DOHH2 (cell line): ENCODE measurements around the gene TMEM176B.

Experiments used
- H3F3A ChIP-seq: fragments of 200-600 bp; sonication (generic), shearing (Covaris generic); 2 replicates; pipeline ENCODE4 v1.6.0; 2016; ENCODE audit warnings: antibody characterized with exemption, mild to moderate bottlenecking; ENCODE audit not compliant: control insufficient read depth, insufficient read depth
- H3K27ac ChIP-seq: fragments of 200-600 bp; sonication (generic); 2 replicates; pipeline ENCODE4 v1.5.1; 2014; ENCODE audit warnings: low read depth, mild to moderate bottlenecking, low read length, moderate library complexity
- H3K27me3 ChIP-seq: fragments of 200-600 bp; sonication (generic); 2 replicates; pipeline ENCODE4 v1.6.1; 2014; ENCODE audit warnings: mild to moderate bottlenecking, low read length, mixed read lengths; ENCODE audit not compliant: control insufficient read depth
- H3K36me3 ChIP-seq: fragments of 200-600 bp; sonication (generic); 2 replicates; pipeline ENCODE4 v1.6.1; 2014; ENCODE audit warnings: mild to moderate bottlenecking, low read length, moderate library complexity, mixed read lengths; ENCODE audit not compliant: control insufficient read depth
- H3K4me1 ChIP-seq: fragments of 200-600 bp; sonication (generic); 2 replicates; pipeline ENCODE4 v1.6.1; 2014; ENCODE audit warnings: mild to moderate bottlenecking, low read length, mixed read lengths; ENCODE audit not compliant: control insufficient read depth
- H3K4me2 ChIP-seq: fragments of 200-600 bp; sonication (generic); 2 replicates; pipeline ENCODE4 v1.6.0; 2014; ENCODE audit warnings: mild to moderate bottlenecking, low read length, moderate library complexity
- H3K4me3 ChIP-seq: fragments of 200-600 bp; sonication (generic); 2 replicates; pipeline ENCODE4 v1.5.1; 2014; ENCODE audit warnings: mild to moderate bottlenecking, low read length, mixed read lengths
- H3K79me2 ChIP-seq: fragments of 200-600 bp; sonication (generic); 2 replicates; pipeline ENCODE4 v1.6.1; 2014; ENCODE audit warnings: mild to moderate bottlenecking, low read length, mixed read lengths; ENCODE audit not compliant: control insufficient read depth
- H3K9me2 ChIP-seq: fragments of 200-600 bp; sonication (generic); replicated peaks from 2 replicates; pipeline ENCODE4 v1.6.1; 2014; ENCODE audit warnings: mild to moderate bottlenecking, low read length, mixed read lengths; ENCODE audit not compliant: control insufficient read depth
- H3K9me3 ChIP-seq: fragments of 200-600 bp; sonication (generic); 2 replicates; pipeline ENCODE4 v1.6.1; 2014; ENCODE audit warnings: antibody characterized with exemption, low read length, mixed read lengths; ENCODE audit not compliant: control insufficient read depth, insufficient read depth
- H4K20me1 ChIP-seq: fragments of 200-600 bp; sonication (generic); 2 replicates; pipeline ENCODE4 v1.6.0; 2014; ENCODE audit warnings: low read depth, mild to moderate bottlenecking, antibody characterized with exemption, low read length, moderate library complexity; ENCODE audit not compliant: control insufficient read depth, insufficient read depth
- EZH2phosphoT487 ChIP-seq: fragments of 200-600 bp; sonication (generic); IDR thresholded peaks from 2 replicates; pipeline ENCODE4 v1.6.1; 2017; ENCODE audit warnings: borderline replicate concordance, mild to moderate bottlenecking, antibody characterized with exemption, low read length, moderate library complexity, mixed read lengths
- TF ChIP-seq, protein P1 (sequence below): fragments of 200-600 bp; sonication (generic); IDR thresholded peaks from one replicate; pipeline ENCODE4 v1.5.1; 2014; ENCODE audit warnings: antibody characterized with exemption, mild to moderate bottlenecking, low read depth, low read length; ENCODE audit not compliant: poor library complexity, severe bottlenecking

Gene TMEM176B

GRCh38 chr7:150831851-150832250 lies 31.7 kb upstream of the TMEM176B start:
- no peaks in the 10 kb centered on the region for H4K20me1 ChIP-seq
- H3F3A ChIP-seq, result no peaks in the 10 kb centered on the region
- H3K4me3 ChIP-seq, result no peak overlapping the region
- no peaks in the 10 kb centered on the region for H3K9me2 ChIP-seq
- TF ChIP-seq EZH2phosphoT487, result no peak
- TF ChIP-seq, protein P1, sequence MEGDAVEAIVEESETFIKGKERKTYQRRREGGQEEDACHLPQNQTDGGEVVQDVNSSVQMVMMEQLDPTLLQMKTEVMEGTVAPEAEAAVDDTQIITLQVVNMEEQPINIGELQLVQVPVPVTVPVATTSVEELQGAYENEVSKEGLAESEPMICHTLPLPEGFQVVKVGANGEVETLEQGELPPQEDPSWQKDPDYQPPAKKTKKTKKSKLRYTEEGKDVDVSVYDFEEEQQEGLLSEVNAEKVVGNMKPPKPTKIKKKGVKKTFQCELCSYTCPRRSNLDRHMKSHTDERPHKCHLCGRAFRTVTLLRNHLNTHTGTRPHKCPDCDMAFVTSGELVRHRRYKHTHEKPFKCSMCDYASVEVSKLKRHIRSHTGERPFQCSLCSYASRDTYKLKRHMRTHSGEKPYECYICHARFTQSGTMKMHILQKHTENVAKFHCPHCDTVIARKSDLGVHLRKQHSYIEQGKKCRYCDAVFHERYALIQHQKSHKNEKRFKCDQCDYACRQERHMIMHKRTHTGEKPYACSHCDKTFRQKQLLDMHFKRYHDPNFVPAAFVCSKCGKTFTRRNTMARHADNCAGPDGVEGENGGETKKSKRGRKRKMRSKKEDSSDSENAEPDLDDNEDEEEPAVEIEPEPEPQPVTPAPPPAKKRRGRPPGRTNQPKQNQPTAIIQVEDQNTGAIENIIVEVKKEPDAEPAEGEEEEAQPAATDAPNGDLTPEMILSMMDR, result no peak
- no peak overlapping the region for H3K4me2 ChIP-seq
- H3K4me1 ChIP-seq, result no peaks in the 10 kb centered on the region
- H3K27ac ChIP-seq, result no peak overlapping the region
- no peaks in the 10 kb centered on the region for H3K36me3 ChIP-seq
- peaks cover 14% of the 10 kb centered on the region for H3K27me3 ChIP-seq
- H3K9me3 ChIP-seq, result no peaks in the 10 kb centered on the region
- H3K79me2 ChIP-seq, result no peaks in the 10 kb centered on the region

DNA sequence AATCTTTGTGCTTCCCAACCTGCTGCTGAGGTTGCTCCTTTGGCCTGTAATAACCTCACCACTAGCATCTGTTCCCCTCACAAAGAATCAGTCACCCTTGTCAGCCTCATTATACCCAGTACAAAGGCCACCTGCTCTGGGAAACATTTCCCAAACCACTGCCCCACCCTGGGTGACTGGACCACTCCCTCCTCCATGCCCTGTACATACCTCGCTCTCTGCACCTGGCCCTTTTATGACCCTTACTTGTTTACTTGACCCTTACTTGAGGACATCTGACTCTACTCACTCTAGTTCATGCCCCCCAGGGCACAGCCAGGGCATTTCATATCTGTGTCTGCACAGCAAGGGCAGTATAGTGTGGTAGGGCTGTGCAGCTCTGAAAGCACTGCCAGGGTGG lies 30.8 kb upstream of the TMEM176B start:
- Histone ChIP-seq H3K4me1 (no peaks in the 10 kb centered on the region), H3K27ac (no peak overlapping the region), H3K4me2 (no peak overlapping the region), H3F3A (no peaks in the 10 kb centered on the region), H3K9me2 (no peaks in the 10 kb centered on the region), H3K9me3 (no peaks in the 10 kb centered on the region), H3K4me3 (no peak overlapping the region), H4K20me1 (no peaks in the 10 kb centered on the region), H3K36me3 (no peaks in the 10 kb centered on the region), H3K27me3 (peaks cover 17% of the 10 kb centered on the region), H3K79me2 (no peaks in the 10 kb centered on the region)
- no peak for TF ChIP-seq EZH2phosphoT487
- TF ChIP-seq, protein P1, result no peak

GRCh38 chr7:150829426-150829825 lies 29.3 kb upstream of the TMEM176B start:
- H3K4me3 ChIP-seq, result no peak overlapping the region
- no peaks in the 10 kb centered on the region for H3K79me2 ChIP-seq
- H3K27me3 ChIP-seq, result peaks cover 16% of the 10 kb centered on the region; the same call in 1 of the 2 replicates
- no peaks in the 10 kb centered on the region for H3K9me3 ChIP-seq
- no peaks in the 10 kb centered on the region for H3F3A ChIP-seq
- H3K9me2 ChIP-seq, result no peaks in the 10 kb centered on the region
- H3K36me3 ChIP-seq, result no peaks in the 10 kb centered on the region
- H3K4me1 ChIP-seq, result no peaks in the 10 kb centered on the region
- no peaks in the 10 kb centered on the region for H4K20me1 ChIP-seq
- no peak overlapping the region for H3K4me2 ChIP-seq
- TF ChIP-seq, protein P1, result no peak
- TF ChIP-seq EZH2phosphoT487, result no peak
- H3K27ac ChIP-seq, result no peak overlapping the region

- Histone ChIP-seq H3F3A (no peaks in the 10 kb centered on the region), H3K9me3 (no peaks in the 10 kb centered on the region), H3K4me3 (no peak overlapping the region), H3K36me3 (no peaks in the 10 kb centered on the region), H3K4me2 (no peak overlapping the region), H3K79me2 (no peaks in the 10 kb centered on the region), H3K4me1 (no peaks in the 10 kb centered on the region), H3K9me2 (no peaks in the 10 kb centered on the region), H3K27me3 (peaks cover 16% of the 10 kb centered on the region; the same call in 1 of the 2 replicates), H4K20me1 (no peaks in the 10 kb centered on the region), H3K27ac (no peak overlapping the region)
- TF ChIP-seq, protein P1, result peak; percentile 34
- TF ChIP-seq EZH2phosphoT487, result no peak
Observed at GRCh38 chr7:150828384-150828783, 28.2 kb upstream of the TMEM176B start.
